ENCODE data around the gene AKAP11.
A peak's percentile ranks its signal among the peaks of the same experiment; 100 is the strongest.

AKAP11 gene

DNA sequence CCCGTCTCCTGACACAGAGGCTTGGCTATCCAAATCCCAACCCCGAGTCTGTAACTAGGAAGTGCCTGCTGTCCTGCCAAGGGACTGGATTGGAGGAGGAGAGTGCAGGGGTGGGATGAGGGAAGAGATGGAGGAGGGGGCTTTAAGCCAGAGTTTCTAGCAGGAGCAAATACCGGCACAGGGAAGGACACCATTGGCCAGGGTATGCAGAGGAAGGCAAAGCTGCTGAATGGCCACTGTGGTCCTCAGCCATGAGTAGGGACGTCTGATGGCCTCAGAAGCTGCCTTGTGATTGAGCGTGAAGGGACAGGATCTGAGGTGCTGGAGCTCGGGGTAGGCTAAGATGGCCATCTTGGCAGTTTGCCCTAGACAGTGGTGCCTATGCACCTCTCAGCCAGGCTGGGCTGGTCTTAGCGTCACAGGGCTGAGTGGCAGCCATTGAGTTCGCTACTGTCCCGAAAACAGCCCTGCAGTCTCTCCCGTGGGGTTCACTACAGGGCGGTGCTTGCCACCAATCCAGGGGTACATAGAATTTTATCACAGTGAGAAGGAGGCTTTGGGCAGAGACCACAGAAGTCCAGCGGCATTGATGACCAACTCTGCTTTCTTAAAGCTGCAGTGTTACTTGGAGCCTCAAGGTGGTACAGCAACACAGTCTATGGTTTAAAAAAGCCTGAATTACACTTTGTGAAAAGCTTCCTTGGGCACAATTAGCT is 61.8 kb downstream of the AKAP11 start:
- DNase-seq (ENCODE audit: extremely low read depth in 1 of 2, low read depth in 1 of 2), result no peak

DNA sequence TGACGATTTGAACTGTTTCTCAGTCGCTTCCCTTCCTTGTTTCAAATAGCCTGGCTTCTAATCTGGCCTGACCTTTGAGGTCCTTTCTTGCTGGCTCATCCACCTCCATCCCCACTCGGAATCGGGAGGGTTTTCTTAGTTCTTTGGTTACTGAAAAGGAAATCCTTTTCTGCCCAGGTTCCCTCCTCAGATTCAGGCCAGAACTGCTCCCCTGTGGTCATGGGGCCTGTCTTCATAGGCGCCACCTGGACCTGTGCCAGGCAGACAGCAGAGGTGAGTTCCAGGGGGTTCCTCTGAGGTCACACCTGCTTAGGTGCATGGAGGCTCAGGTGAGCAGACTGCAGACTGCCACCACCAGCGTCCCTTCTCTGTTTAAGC is 62.4 kb downstream of the AKAP11 start:
- DNase-seq (ENCODE audit: extremely low read depth in 1 of 2, low read depth in 1 of 2), result no peak

DNA sequence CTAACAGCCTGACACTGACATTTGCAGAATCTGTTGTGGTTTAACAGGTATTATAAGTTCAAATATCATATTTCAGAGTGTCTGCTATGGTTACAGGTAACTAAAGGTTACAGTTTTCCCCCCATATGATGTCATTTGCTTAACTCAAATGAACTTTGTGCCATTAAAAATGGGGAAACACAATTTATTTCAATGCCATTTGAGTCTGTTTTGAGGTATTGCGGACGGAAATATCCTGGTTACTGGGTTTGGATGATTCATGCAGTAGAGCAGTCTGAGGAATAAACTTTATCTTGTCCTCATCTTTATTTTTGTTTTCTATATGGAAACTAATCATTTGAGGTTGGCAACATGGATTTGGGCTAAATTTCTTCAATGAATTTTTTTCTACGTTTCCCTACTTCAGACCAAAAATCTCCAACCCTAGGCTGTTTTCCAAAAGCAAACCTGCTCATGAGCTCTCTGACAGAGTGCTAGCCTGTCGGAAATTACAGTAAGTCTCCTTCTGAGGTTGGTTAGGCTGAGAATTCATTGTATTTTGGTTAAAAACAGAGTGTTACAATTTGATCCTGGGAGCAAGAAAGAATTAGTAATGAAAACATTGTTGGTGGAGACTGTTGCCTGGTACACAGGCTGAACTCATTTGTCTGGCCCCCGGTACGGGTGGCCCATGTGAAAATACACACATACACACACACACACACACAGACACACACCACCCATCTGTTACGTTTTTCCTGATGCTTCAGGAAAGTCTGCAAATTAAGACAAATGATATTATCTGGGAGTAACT is 66.1 kb downstream of the AKAP11 start:
- no peak for DNase-seq (ENCODE audit: extremely low read depth in 1 of 2, low read depth in 1 of 2)

DNA sequence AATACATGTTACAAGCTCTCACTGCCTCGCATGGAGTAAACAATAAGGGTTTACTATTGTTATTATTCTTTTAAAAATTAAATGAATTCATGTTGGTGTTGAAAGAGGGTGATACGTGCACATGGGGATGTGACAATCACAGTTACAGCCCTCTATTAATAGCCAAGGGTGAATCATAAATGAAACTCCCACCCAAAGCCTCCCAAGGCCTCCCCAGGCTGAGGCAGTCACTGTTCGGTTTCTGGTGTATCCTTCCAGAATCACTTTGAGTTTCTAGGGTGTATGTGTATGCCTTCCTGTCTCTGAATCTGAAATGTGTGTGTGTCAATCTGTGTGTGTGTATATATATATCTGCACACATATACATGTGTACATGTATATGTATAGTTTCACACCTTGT is 73.4 kb downstream of the AKAP11 start:
- DNase-seq (ENCODE audit: extremely low read depth in 1 of 2, low read depth in 1 of 2), result no peak

DNA sequence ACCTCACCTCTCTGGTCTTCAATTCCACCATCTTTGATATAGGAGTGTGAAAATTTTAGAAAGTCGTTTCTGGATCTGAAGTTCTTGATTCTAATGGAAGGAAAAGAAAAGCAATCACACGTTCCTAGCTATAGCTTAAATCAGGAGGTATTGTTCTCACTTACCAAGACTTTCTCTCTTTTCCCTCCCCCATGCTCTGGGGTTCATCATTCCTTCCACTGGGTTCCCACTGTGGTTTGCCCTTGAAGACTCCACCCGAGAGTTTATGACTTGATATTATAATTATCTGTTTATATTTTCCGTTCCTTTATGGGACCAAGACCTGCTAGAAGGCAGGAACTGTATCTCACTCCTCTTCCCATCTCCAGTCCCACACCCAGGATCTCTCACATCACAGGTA is 76.6 kb downstream of the AKAP11 start:
- DNase-seq (ENCODE audit: extremely low read depth in 1 of 2, low read depth in 1 of 2), result no peak

DNA sequence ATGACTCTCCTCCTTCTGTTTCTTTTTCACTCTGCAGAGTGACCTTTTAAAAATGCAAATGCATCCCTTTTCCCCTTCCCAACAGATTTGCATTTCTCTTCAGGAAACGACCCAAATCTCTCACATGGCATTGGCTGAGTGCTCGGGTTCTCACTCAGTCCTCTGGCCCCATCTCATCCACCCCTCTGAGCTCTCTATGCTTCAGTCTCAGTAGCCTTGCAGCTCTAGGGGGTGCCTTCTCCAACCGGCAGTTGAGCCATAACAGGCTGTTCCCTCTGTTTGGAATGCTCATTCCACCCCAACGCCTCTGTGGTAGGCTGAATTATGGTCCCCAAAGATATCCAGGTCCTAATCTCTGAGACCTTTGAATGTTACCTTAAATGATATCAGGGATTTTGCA is 78.2 kb downstream of the AKAP11 start:
- no peak for DNase-seq (ENCODE audit: extremely low read depth in 1 of 2, low read depth in 1 of 2)

DNA sequence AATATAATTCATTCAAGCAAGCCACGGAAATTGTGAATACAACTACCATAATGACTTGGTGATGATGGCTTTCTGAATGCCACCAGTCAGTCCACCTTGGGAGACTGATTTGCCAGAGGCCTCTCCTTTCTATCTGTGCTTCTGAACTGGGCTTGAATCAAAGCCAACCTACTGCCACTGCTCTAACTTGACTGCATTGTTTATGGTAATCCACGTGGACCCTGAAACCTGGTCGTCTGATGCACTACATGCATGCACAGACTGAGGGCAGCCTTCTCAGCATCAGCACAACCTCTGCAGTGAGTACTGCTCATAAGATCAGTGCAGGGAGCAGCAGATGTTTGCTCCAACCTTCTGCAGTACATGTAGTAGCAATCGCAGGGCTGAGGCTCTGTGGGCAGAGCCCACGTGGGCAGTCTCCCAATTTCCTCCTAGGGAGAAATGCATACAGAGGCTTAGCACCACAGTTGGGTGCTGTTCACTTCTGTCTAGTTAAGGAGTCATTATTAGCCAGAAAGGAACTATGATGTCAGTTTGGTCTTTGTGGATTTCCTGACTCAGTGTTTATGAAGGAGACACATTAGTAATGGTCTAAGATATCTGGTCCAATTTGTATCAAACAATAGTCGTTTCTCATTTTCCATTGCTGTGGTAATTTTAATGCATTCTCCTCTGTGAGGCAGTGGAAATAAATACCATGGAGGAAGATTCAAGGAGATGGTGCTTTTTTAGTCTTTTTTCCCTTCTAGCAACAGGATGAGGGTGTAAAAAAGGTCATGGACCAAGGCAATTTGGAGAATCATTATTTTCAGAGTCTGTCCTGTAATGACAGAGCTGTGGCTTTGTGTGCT is 82.5 kb downstream of the AKAP11 start:
- DNase-seq (ENCODE audit: extremely low read depth in 1 of 2, low read depth in 1 of 2), result peak in 1 of 2 donors; percentile 20

DNA sequence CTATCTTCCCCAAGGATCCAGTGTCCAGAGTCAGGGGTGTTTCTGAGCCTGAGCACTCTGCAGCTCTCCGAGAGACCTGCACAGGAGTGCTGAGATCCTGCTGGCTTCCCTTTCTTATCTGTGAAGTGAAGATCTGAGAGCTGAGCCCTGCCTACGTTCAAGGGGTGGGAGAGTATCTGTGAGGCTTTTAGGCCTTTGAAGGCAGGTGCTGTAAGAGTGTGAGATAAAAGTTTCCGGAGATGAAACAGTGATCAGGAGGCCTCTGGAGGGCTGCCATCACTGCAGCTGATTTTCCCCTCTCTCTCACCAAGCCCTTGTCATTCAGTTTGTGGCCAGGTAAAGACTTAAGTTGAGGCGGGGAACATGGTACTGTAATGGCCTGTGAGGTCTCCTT is 83.1 kb downstream of the AKAP11 start:
- peak; percentile 22 to 27 for DNase-seq (ENCODE audit: extremely low read depth in 1 of 2, low read depth in 1 of 2)

DNA sequence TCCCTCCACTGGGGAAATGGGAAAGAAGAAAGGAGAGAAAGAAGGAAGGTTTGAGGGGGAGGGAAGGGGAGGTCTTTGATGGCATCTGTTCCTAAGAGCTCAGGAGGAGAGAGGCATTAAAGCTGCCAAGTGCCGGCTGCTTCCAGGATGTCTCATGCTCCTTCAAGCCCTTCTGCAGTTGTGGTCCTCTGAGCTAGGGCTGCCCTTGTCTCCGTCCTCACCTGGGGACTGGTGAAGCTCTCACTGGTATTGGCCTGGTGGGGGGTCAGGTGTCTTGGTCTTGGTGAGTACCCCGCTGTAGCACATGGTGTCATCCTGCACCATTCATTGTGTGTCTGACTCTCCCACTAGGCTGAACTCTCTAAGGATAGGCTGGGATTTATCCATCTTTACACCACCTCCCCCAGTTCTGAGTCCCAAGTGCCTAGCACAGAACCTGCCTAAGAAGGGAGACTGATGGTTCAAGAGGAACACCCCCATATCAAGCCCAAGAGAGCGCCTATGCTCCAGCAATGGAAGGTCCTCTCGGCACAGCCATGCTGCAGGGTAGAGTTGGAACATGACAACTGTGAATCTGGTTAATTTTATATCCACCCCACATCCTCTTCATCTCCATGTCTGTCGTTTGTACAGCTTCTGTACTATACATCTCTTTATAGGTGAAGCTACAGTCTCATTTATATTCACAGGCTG is 83.7 kb downstream of the AKAP11 start:
- no peak for DNase-seq (ENCODE audit: extremely low read depth in 1 of 2, low read depth in 1 of 2)

DNA sequence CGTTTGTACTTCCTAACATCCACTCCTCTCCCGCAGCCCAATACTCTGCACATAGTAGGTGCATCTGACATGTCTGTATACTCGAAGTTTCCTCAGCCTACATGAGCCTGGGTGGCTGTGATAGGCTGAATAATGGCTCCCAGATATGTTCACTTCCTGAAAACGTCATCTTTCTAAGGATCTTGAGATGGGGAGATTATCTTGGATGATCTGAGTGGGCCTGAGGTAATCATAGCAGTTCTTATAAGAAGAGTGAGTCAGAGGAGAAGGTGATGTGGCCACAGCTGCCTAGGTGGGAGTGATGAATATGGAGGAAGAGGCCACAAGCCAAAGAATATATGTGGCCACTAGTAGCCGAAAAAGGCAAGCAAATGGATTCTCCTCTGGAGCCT is 84.2 kb downstream of the AKAP11 start:
- no peak for DNase-seq (ENCODE audit: extremely low read depth in 1 of 2, low read depth in 1 of 2)

DNA sequence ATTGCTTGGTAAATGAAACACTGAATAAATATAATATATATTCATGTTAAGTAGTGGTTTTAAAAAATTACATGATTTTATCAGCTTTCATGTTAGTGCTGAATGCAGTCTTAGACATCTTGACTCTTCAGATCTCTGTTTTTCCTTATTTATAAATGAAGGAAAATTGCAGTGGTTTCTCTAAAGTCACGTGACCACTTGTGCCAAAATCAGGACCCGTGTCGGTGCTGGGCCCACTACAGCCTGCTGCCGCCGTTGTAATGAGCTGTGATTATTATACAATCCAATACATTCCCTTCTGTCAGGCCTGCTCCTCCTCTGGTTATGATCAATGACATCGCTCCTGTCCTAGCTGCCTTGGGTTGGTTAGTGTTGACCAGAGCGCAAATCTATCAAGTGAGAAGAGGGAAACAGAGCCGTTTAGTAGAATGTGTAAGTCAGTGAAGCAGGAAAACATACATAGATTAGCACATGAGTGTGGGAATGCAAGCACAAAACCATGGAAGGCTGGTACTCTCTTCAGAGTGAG is 88.2 kb downstream of the AKAP11 start:
- no peak for DNase-seq (ENCODE audit: extremely low read depth in 1 of 2, low read depth in 1 of 2)

DNA sequence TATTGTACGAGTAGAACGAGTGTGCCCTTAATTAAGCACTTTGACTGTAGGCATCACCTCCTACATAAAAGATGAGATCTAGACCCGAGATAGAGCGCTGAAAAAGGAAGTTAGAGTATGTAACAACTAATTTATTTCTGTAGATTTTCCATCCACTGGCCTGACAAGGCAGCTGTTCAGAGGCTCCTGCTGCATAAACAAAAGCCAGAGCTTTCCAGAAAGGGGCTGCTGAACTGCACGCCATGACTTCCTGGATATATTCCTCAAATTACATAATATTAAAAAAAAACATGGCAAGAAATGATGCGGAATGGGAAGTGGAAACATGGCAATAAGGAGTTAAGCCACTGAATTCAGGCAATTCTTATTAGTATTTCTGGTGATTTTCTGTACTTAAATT is 89.7 kb downstream of the AKAP11 start:
- no peak for DNase-seq (ENCODE audit: extremely low read depth in 1 of 2, low read depth in 1 of 2)

DNA sequence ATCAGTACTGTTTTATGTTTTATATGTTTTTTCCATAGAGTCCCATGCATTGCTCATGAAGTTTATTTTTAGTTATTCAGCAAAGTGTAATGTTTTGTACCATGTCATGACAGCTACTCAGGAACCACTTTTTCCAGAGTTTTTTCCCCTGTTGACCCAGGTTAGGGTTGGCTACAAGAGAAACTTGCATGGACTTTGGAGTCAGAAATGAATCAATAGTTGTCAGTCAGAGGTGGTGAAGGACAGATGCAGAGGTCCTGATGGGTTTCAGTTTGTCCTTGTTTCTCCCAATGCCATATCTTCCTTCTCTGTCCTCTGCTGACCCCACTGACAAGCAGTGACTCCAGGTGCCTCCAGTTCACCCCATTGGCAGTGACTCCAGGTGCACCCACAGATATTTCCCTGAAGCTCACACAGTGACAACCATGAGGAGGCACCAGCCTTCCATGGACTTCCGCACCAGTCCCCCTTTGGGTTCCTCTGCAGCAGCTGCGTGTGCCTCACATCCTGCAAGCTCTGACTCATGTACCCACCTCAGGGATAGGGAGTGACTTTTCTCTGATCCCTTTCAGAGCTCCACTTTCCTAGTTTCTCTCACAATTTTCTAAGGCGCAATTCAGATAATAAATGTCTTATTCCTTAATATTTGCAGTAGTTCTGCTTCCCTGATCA is 92.1 kb downstream of the AKAP11 start:
- no peak for DNase-seq (ENCODE audit: extremely low read depth in 1 of 2, low read depth in 1 of 2)

DNA sequence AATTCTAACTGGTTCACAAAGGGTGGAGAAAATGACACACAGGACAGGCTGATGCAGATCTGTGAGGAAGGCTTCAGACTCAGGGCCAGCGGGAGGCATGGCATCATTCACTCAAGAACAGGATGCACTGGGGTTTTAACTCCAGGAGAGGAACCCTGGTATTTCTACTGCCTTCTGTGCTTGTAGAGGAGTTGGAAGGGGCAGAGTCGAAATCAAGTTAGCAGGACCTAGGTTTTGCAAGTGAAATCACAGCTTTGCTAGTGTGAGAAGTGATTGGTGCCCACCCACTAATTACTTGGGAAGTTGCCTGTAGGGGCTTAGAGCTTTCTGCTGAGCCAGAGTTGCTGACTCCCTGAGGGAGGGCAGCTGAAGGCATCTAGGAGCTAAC is 92.7 kb downstream of the AKAP11 start:
- DNase-seq (ENCODE audit: extremely low read depth in 1 of 2, low read depth in 1 of 2), result no peak

DNA sequence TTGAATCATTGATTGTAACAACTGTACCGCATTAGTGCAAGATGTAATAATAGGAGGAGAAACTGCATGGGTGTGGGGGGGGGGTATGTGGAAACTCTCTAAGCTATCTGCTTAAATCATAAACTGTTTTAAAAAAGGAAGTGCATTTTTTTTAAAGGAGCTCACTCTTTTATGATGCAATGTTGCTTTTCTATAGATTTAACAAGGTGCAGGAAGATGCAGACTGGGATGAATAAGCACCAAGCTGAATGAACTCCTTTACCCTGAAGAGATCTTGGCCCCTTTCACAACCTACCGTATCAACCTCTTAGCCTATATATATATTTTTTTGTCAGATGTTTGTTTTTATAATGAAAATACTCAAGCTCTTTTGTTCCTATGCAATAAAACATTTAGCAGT is 95.9 kb downstream of the AKAP11 start:
- no peak for DNase-seq (ENCODE audit: extremely low read depth in 1 of 2, low read depth in 1 of 2)

DNA sequence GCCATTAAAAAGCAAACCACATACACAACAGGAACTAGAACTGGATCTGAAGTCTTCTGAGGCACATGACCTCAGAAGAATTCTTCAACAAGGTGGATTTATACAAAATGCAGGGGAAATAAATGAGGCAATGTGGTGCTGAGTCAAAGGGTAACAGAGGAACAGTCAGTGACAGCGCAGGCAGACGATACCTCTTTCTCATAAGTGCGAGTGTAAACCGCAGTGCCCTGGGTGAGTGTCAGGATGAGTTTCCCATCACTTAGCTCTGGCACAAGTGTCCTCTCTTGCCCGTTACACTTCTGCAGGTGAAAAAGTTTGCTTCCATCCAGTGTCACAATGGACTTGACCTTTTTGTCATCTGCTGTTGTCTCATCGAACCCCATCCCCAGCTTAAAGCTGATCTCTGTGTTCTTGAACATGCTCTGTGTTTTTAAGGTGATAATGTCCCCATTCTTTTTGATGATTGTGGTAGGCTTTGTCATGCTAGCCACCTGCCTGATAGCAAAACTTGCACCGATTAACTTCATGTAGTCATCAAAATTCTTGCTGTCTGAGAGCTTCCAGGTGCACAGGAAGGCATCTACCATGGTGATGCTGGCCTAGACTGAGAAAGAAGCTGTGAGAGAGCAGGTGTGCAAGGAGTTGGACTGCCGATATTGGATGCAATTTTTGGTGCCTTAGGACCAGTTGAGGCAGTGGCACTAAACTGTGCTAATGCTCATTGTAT is 97.3 kb downstream of the AKAP11 start:
- DNase-seq (ENCODE audit: extremely low read depth in 1 of 2, low read depth in 1 of 2), result no peak

DNA sequence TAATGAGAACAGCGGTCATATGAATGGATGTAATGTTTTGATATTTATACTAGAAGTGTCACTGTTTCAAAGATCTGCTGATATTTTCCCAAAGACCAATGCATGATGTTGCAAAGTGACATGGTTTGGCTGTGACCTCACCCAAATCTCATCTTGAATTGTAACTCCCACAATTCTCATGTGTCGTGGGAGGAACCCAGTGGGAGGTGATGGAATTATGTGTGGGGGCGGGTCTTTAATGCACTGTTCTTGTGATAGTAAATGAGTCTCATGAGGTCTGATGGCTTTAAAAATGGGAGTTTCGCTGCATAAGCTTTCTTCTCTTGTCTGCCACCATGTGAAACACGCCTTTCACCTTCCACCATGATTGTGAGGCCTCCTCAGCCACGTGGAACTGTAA is 98.3 kb downstream of the AKAP11 start:
- DNase-seq (ENCODE audit: extremely low read depth in 1 of 2, low read depth in 1 of 2), result no peak
